ENCODE measurements around the gene COL9A3. TPM values are rescaled to one million over a fixed set of nuclear protein-coding genes. Genes with fewer than 3 reads are reported as not detected.

The COL9A3 gene
- total RNA-seq, 4 donors from 2014 or later: 6.0 to 223 (median 8.0) TPM

DNA sequence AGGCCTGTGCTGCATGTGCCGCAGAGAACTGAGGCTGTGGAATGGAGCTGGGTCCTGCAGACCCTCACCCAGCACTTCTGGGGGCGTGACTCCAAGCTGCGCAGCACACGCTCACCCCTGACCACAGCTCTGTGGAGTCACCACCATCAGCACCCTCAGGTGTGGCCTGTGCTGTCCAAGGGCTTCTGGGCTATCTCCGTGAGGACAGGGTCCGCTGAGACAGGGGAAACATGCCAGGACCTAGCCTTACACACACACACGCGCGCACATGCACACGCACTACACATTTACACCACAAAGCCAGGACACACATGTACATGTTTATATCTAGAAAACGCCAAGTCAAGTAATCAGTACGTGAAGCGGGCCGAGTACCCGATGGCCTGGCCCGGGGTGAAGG lies 71.6 kb downstream of the COL9A3 start:
- no peak overlapping the region for H3K27ac ChIP-seq
- DNase-seq: no peak
- peaks cover 0 to 51% (median 26%) of the 10 kb centered on the region in 4 donors for H3K36me3 ChIP-seq
- no peak overlapping the region for H3K4me3 ChIP-seq
- no peaks in the 10 kb centered on the region for H3K27me3 ChIP-seq
- peaks cover 4 to 12% (median 7%) of the 10 kb centered on the region in 4 donors for H3K4me1 ChIP-seq
- WGBS, 2 donors (ENCODE audit: low coverage in 1 of 2): 91 to 95% methylated on average over 6 to 16 of the region's 16 CpGs
- TF ChIP-seq, protein P1, sequence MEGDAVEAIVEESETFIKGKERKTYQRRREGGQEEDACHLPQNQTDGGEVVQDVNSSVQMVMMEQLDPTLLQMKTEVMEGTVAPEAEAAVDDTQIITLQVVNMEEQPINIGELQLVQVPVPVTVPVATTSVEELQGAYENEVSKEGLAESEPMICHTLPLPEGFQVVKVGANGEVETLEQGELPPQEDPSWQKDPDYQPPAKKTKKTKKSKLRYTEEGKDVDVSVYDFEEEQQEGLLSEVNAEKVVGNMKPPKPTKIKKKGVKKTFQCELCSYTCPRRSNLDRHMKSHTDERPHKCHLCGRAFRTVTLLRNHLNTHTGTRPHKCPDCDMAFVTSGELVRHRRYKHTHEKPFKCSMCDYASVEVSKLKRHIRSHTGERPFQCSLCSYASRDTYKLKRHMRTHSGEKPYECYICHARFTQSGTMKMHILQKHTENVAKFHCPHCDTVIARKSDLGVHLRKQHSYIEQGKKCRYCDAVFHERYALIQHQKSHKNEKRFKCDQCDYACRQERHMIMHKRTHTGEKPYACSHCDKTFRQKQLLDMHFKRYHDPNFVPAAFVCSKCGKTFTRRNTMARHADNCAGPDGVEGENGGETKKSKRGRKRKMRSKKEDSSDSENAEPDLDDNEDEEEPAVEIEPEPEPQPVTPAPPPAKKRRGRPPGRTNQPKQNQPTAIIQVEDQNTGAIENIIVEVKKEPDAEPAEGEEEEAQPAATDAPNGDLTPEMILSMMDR (IDR thresholded peaks at IDR 0.05): no peak
- TF ChIP-seq POLR2AphosphoS5 (IDR thresholded peaks at IDR 0.05) (no peak), POLR2A (IDR thresholded peaks at IDR 0.05) (no peak), EP300 (IDR thresholded peaks at IDR 0.05; ENCODE audit: low read depth) (no peak)
- in situ Hi-C loops (cut with MboI; ENCODE audit: low pct_ligation_motif_present in 1 of 4, low pct_unique_long_range_greater_than_20kb in 1 of 4, low sequenced_read_pairs in 3 of 4): loop anchor here in 2 of 4 donors (25.0 kb wide), 1 partner anchor 124 kb away; the partner anchor contains the start of gene BHLHE23 (in 2 of the 2)
- H3K9me3 ChIP-seq: no peaks in the 10 kb centered on the region
- intact Hi-C loops (cut with DNase I; ENCODE audit: low total_unique reads): no loop called here

GRCh38 chr20:62888910-62889309 lies 72.1 kb downstream of the COL9A3 start:
- H3K36me3 ChIP-seq: peaks cover 0 to 56% (median 28%) of the 10 kb centered on the region in 4 donors
- H3K4me3 ChIP-seq: no peak overlapping the region
- no peak overlapping the region for H3K27ac ChIP-seq
- H3K9me3 ChIP-seq: no peaks in the 10 kb centered on the region
- in situ Hi-C loops (cut with MboI; ENCODE audit: low pct_ligation_motif_present in 1 of 4, low pct_unique_long_range_greater_than_20kb in 1 of 4, low sequenced_read_pairs in 3 of 4): loop anchor here in 2 of 4 donors (25.0 kb wide), 1 partner anchor 123 kb away; the partner anchor contains the start of gene BHLHE23 (in 2 of the 2)
- no peak for DNase-seq
- no peaks in the 10 kb centered on the region for H3K27me3 ChIP-seq
- intact Hi-C loops (cut with DNase I; ENCODE audit: low total_unique reads): no loop called here
- 93% methylated on average over 17 of the region's 17 CpGs; no CpG with 5 or more reads in 1 of the 2 donors for WGBS, 2 donors (ENCODE audit: low coverage in 1 of 2)
- TF ChIP-seq POLR2A (IDR thresholded peaks at IDR 0.05): no peak
- TF ChIP-seq, protein P1 (IDR thresholded peaks at IDR 0.05): no peak
- no peak for TF ChIP-seq POLR2AphosphoS5 (IDR thresholded peaks at IDR 0.05)
- TF ChIP-seq EP300 (IDR thresholded peaks at IDR 0.05; ENCODE audit: low read depth): no peak
- peaks cover 4 to 12% (median 7%) of the 10 kb centered on the region in 4 donors for H3K4me1 ChIP-seq

- 88 to 95% methylated on average over 3 to 8 of the region's 8 CpGs for WGBS, 2 donors (ENCODE audit: low coverage in 1 of 2)
- Histone ChIP-seq H3K4me3 (no peak overlapping the region), H3K9me3 (no peaks in the 10 kb centered on the region), H3K36me3 (peaks cover 0 to 61% (median 31%) of the 10 kb centered on the region in 4 donors), H3K27ac (no peak overlapping the region), H3K27me3 (no peaks in the 10 kb centered on the region), H3K4me1 (peaks cover 4 to 12% (median 7%) of the 10 kb centered on the region in 4 donors)
- intact Hi-C loops (cut with DNase I; ENCODE audit: low total_unique reads): no loop called here
- DNase-seq: no peak
- TF ChIP-seq EP300 (IDR thresholded peaks at IDR 0.05; ENCODE audit: low read depth) (no peak), POLR2A (IDR thresholded peaks at IDR 0.05) (no peak)
- in situ Hi-C loops (cut with MboI; ENCODE audit: low pct_ligation_motif_present in 1 of 4, low pct_unique_long_range_greater_than_20kb in 1 of 4, low sequenced_read_pairs in 3 of 4): loop anchor here in 2 of 4 donors (25.0 kb wide), 1 partner anchor 123 kb away; the partner anchor contains the start of gene BHLHE23 (in 2 of the 2)
These were observed 72.6 kb downstream of the COL9A3 start for GRCh38 chr20:62889411-62889810.

- 93% methylated on average over 9 of the region's 9 CpGs; no CpG with 5 or more reads in 1 of the 2 donors for WGBS, 2 donors (ENCODE audit: low coverage in 1 of 2)
- Histone ChIP-seq H3K9me3 (no peaks in the 10 kb centered on the region), H3K36me3 (peaks cover 0 to 66% (median 33%) of the 10 kb centered on the region in 4 donors), H3K27ac (no peak overlapping the region), H3K4me1 (peaks cover 4 to 12% (median 7%) of the 10 kb centered on the region in 4 donors), H3K4me3 (no peak overlapping the region), H3K27me3 (no peaks in the 10 kb centered on the region)
- TF ChIP-seq, protein P1 (IDR thresholded peaks at IDR 0.05): no peak
- TF ChIP-seq POLR2A (IDR thresholded peaks at IDR 0.05): no peak
- no peak for TF ChIP-seq EP300 (IDR thresholded peaks at IDR 0.05; ENCODE audit: low read depth)
- no peak for TF ChIP-seq POLR2AphosphoS5 (IDR thresholded peaks at IDR 0.05)
- intact Hi-C loops (cut with DNase I; ENCODE audit: low total_unique reads): loop anchor here (5.0 kb wide), 1 partner anchor 463 kb away; the partner anchor contains the start of gene RBBP8NL
- in situ Hi-C loops (cut with MboI; ENCODE audit: low pct_ligation_motif_present in 1 of 4, low pct_unique_long_range_greater_than_20kb in 1 of 4, low sequenced_read_pairs in 3 of 4): loop anchor here in 3 of 4 donors (5.0 to 25.0 kb wide), 2 partner anchors 122 kb away; partner anchors contain the start of gene BHLHE23 (in 2 of the 3)
- no peak for DNase-seq
These were observed 73.0 kb downstream of the COL9A3 start for GRCh38 chr20:62889871-62890270.

Measured in transverse colon (tissue), 4 donors.